Glutamatergic neuron (in vitro differentiated cells): ENCODE results near the gene MED16. TPM values are rescaled to one million over a fixed set of nuclear protein-coding genes. Genes with fewer than 3 reads are reported as not detected.

Experiments used
- DNase-seq: peaks from one replicate; pipeline ENCODE4 v3.0.0; 2022
- H3K27ac Mint-ChIP-seq: one replicate; pipeline ENCODE4 v1.8.0; 2020; ENCODE audit warnings: mild to moderate bottlenecking, mixed read lengths, inconsistent platforms; ENCODE audit not compliant: unreplicated experiment
- H3K27me3 Mint-ChIP-seq: one replicate; pipeline ENCODE4 v1.8.0; 2020; ENCODE audit warnings: mild to moderate bottlenecking, moderate library complexity, mixed read lengths, inconsistent platforms; ENCODE audit not compliant: unreplicated experiment
- H3K36me3 Mint-ChIP-seq: one replicate; pipeline ENCODE4 v1.8.0; 2020; ENCODE audit warnings: mild to moderate bottlenecking, mixed read lengths, inconsistent platforms; ENCODE audit not compliant: unreplicated experiment
- H3K4me1 Mint-ChIP-seq: one replicate; pipeline ENCODE4 v1.8.0; 2020; ENCODE audit warnings: mild to moderate bottlenecking, low read depth, mixed read lengths, inconsistent platforms; ENCODE audit not compliant: unreplicated experiment
- H3K4me3 Mint-ChIP-seq: one replicate; pipeline ENCODE4 v1.8.0; 2020; ENCODE audit warnings: mild to moderate bottlenecking, mixed read lengths, inconsistent platforms; ENCODE audit not compliant: unreplicated experiment
- H3K9me3 Mint-ChIP-seq: one replicate; pipeline ENCODE4 v1.8.0; 2020; ENCODE audit warnings: mild to moderate bottlenecking, moderate library complexity, mixed read lengths, inconsistent platforms; ENCODE audit not compliant: unreplicated experiment
- CTCF ChIP-seq: fragments of 200-600 bp; sonication (generic); IDR thresholded peaks from one replicate; pipeline ENCODE4 v1.5.0; 2021; ENCODE audit not compliant: partially characterized antibody, unreplicated experiment
- total RNA-seq: library from RNA; stranded (reverse); fragmentation: NEBNext Ultra II Directional; extraction: Animal tissue kit (Norgen Biotek cat#: 25700); gene quantifications from one replicate; pipeline ENCODE4 v1.2.1, GENCODE V29; 2021; ENCODE audit not compliant: unreplicated experiment

MED16 gene
- total RNA-seq, 1 donor from 2014 or later = 65.0 TPM

- peaks cover 5% of the 10 kb centered on the region for H3K4me1 Mint-ChIP-seq
- H3K27ac Mint-ChIP-seq = no peak overlapping the region
- no peak overlapping the region for H3K4me3 Mint-ChIP-seq
- H3K27me3 Mint-ChIP-seq = peaks cover 15% of the 10 kb centered on the region
- H3K36me3 Mint-ChIP-seq = no peaks in the 10 kb centered on the region
- peaks cover 6% of the 10 kb centered on the region for H3K9me3 Mint-ChIP-seq
- TF ChIP-seq CTCF = no peak
- no peak for DNase-seq
Observed at GRCh38 chr19:919199-920050, 26.4 kb upstream of the MED16 start.

- H3K27ac Mint-ChIP-seq = no peak overlapping the region
- H3K4me3 Mint-ChIP-seq = no peak overlapping the region
- H3K27me3 Mint-ChIP-seq = peaks cover 15% of the 10 kb centered on the region
- peaks cover 3% of the 10 kb centered on the region for H3K9me3 Mint-ChIP-seq
- TF ChIP-seq CTCF = no peak
- no peaks in the 10 kb centered on the region for H3K36me3 Mint-ChIP-seq
- DNase-seq = no peak
- H3K4me1 Mint-ChIP-seq = peaks cover 5% of the 10 kb centered on the region
Observed at GRCh38 chr19:918481-919198, 25.7 kb upstream of the MED16 start.

GRCh38 chr19:918152-918437 lies 25.1 kb upstream of the MED16 start:
- H3K4me1 Mint-ChIP-seq = peaks cover 3% of the 10 kb centered on the region
- no peak for DNase-seq
- no peaks in the 10 kb centered on the region for H3K36me3 Mint-ChIP-seq
- no peak for TF ChIP-seq CTCF
- H3K9me3 Mint-ChIP-seq = peaks cover 3% of the 10 kb centered on the region
- no peak overlapping the region for H3K27ac Mint-ChIP-seq
- peak overlapping the region; percentile 68 for H3K4me3 Mint-ChIP-seq
- H3K27me3 Mint-ChIP-seq = peaks cover 15% of the 10 kb centered on the region

- peak; percentile 42 for TF ChIP-seq CTCF
- Mint-ChIP-seq H3K4me1 (peaks cover 3% of the 10 kb centered on the region), H3K4me3 (peak within 1 kb of the TSS; percentile 68), H3K9me3 (peaks cover 3% of the 10 kb centered on the region), H3K36me3 (no peaks in the 10 kb centered on the region), H3K27me3 (peaks cover 15% of the 10 kb centered on the region), H3K27ac (no peak within 1 kb of the TSS)
- peak; percentile 71 for DNase-seq
Observed at GRCh38 chr19:917323-918151, 24.6 kb upstream of the MED16 start, which contains the start of gene KISS1R. Gene KISS1R, plus strand, starts transcription at chr19:917333. Its CDS starts 170 bp downstream, at chr19:917503.
